Body of pancreas (tissue), 4 donors: ENCODE measurements around the gene TMEM35A. TPM values are rescaled to one million over a fixed set of nuclear protein-coding genes. Genes with fewer than 3 reads are reported as not detected.

Source experiments
- ATAC-seq: fragments of 150-250 bp; one replicate; pipeline ENCODE4 v1.9.1; 2016
- DNase-seq, 4 donors: peaks; one replicate each; pipeline ENCODE4 v3.0.0-alpha.2; 2019
- H3K27ac ChIP-seq, 4 donors: fragments of 200-600 bp; sonication (generic); 1 replicate in 3 of 4; 2 replicates in 1 of 4; pipeline versions ENCODE4 v1.5.1 to v1.6.1; 2016 to 2019; ENCODE audit warnings: mild to moderate bottlenecking in 1 of 4, mixed read lengths in 1 of 4, moderate library complexity in 1 of 4
- H3K27me3 ChIP-seq, 2 donors: fragments of 200-600 bp; sonication (generic); one replicate each; pipeline ENCODE4 v1.6.0; 2016; ENCODE audit warnings: mild to moderate bottlenecking in 1 of 2
- H3K36me3 ChIP-seq, 2 donors: fragments of 200-600 bp; sonication (generic); replicated peaks in 1 of 2; 2 replicates each; pipeline ENCODE4 v1.5.1; 2016; ENCODE audit warnings: low read depth in 2 of 2; ENCODE audit not compliant: insufficient read depth in 1 of 2
- H3K4me1 ChIP-seq: fragments of 200-600 bp; sonication (generic); one replicate; pipeline ENCODE4 v1.6.0; 2016
- H3K4me3 ChIP-seq, 2 donors: fragments of 200-600 bp; sonication (generic); 1 replicate in 1 of 2; 2 replicates in 1 of 2; pipeline ENCODE4 v1.5.1; 2016 to 2019
- H3K9me3 ChIP-seq, 3 donors: fragments of 200-600 bp; sonication (generic); 1 replicate in 2 of 3; 2 replicates in 1 of 3; pipeline ENCODE4 v1.5.1; 2016
- POLR2A ChIP-seq, 3 donors: fragments of 450-650 bp; IDR thresholded peaks; one replicate each; pipeline ENCODE4 v1.6.1; 2016; ENCODE audit warnings: antibody characterized with exemption in 3 of 3, mild to moderate bottlenecking in 2 of 3
- WGBS, 2 donors: methylation state at CpG; one replicate each; pipeline ENCODE4 v1.1.5; 2017; 5-methylcytosine and 5-hydroxymethylcytosine counted together
- intact Hi-C: fragments of 100-400 bp; cut with DNase I; formaldehyde crosslinking; loops from one replicate; pipeline ENCODE4 v1.15.1; 2023
- total RNA-seq, 2 donors: library from RNA; depleted of rRNA; stranded (reverse); fragments of >200 nt; gene quantifications; one replicate each; pipeline ENCODE4 v1.1.0, GENCODE V29; 2016
- TF ChIP-seq, protein P1 (sequence below), 7 experiments: fragments of 450-650 bp in 4 of 7; fragments of 200-600 bp in 3 of 7; sonication (generic) in 3 of 7; IDR thresholded peaks; one replicate each; pipeline ENCODE4 v1.5.1; 2016 to 2019; ENCODE audit warnings: antibody characterized with exemption in 7 of 7

The TMEM35A gene
- total RNA-seq, 2 donors from 2014 or later: 0.26 TPM; not detected in 1

GRCh38 chrX:101097546-101098453, 19.1 kb downstream of the TMEM35A start, which contains the start of gene CENPI:
TSS of gene CENPI (plus strand) at chrX:101098204. CDS start at chrX:101101071, 2,867 bp downstream.
- intact Hi-C loops: no loop called here
- Histone ChIP-seq H3K4me1 (no peaks in the 10 kb centered on the region), H3K27me3 (no peaks in the 10 kb centered on the region), H3K9me3 (no peaks in the 10 kb centered on the region), H3K36me3 (no peaks in the 10 kb centered on the region), H3K4me3 (no peak within 1 kb of the TSS), H3K27ac (peak within 1 kb of the TSS; percentile 12 to 86 (median 70))
- TF ChIP-seq POLR2A (IDR thresholded peaks at IDR 0.05): peak in 2 of 3 donors; percentile 38 to 58
- TF ChIP-seq, protein P1, sequence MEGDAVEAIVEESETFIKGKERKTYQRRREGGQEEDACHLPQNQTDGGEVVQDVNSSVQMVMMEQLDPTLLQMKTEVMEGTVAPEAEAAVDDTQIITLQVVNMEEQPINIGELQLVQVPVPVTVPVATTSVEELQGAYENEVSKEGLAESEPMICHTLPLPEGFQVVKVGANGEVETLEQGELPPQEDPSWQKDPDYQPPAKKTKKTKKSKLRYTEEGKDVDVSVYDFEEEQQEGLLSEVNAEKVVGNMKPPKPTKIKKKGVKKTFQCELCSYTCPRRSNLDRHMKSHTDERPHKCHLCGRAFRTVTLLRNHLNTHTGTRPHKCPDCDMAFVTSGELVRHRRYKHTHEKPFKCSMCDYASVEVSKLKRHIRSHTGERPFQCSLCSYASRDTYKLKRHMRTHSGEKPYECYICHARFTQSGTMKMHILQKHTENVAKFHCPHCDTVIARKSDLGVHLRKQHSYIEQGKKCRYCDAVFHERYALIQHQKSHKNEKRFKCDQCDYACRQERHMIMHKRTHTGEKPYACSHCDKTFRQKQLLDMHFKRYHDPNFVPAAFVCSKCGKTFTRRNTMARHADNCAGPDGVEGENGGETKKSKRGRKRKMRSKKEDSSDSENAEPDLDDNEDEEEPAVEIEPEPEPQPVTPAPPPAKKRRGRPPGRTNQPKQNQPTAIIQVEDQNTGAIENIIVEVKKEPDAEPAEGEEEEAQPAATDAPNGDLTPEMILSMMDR (IDR thresholded peaks at IDR 0.05): no peak
- ATAC-seq (peak; percentile 100), DNase-seq (peak; percentile 94 to 95 (median 94))
- WGBS, 2 donors: 0 to 7% methylated on average over 3 to 29 of the region's 48 CpGs

- DNase-seq: no peak
- no peaks in the 10 kb centered on the region for H3K9me3 ChIP-seq
- H3K4me1 ChIP-seq: no peaks in the 10 kb centered on the region
- H3K36me3 ChIP-seq: no peaks in the 10 kb centered on the region
- 89 to 92% methylated on average over 3 to 4 of the region's 4 CpGs for WGBS, 2 donors
- H3K4me3 ChIP-seq: no peak overlapping the region
- TF ChIP-seq, protein P1 (IDR thresholded peaks at IDR 0.05): no peak
- TF ChIP-seq POLR2A (IDR thresholded peaks at IDR 0.05): no peak
- H3K27me3 ChIP-seq: no peaks in the 10 kb centered on the region
- intact Hi-C loops: no loop called here
- ATAC-seq: no peak
- no peak overlapping the region for H3K27ac ChIP-seq
Measured at GRCh38 chrX:101108284-101108683, 29.6 kb downstream of the TMEM35A start.

GRCh38 chrX:101117701-101118100, 39.0 kb downstream of the TMEM35A start:
- Histone ChIP-seq H3K36me3 (no peaks in the 10 kb centered on the region), H3K4me1 (no peaks in the 10 kb centered on the region), H3K27ac (no peak overlapping the region), H3K4me3 (no peak overlapping the region), H3K27me3 (no peaks in the 10 kb centered on the region), H3K9me3 (no peaks in the 10 kb centered on the region)
- ATAC-seq (no peak), DNase-seq (no peak)
- TF ChIP-seq, protein P1 (IDR thresholded peaks at IDR 0.05): no peak
- no peak for TF ChIP-seq POLR2A (IDR thresholded peaks at IDR 0.05)
- WGBS, 2 donors: 93 to 100% methylated on average over 3 of the region's 3 CpGs
- intact Hi-C loops: no loop called here

GRCh38 chrX:101136235-101136634, 57.6 kb downstream of the TMEM35A start:
- no peaks in the 10 kb centered on the region for H3K36me3 ChIP-seq
- DNase-seq (no peak), ATAC-seq (no peak)
- 86 to 91% methylated on average over 2 of the region's 2 CpGs for WGBS, 2 donors
- H3K9me3 ChIP-seq: no peaks in the 10 kb centered on the region
- no peak overlapping the region for H3K27ac ChIP-seq
- no peak for TF ChIP-seq POLR2A (IDR thresholded peaks at IDR 0.05)
- TF ChIP-seq, protein P1 (IDR thresholded peaks at IDR 0.05): no peak
- intact Hi-C loops: no loop called here
- H3K4me3 ChIP-seq: no peak overlapping the region
- no peaks in the 10 kb centered on the region for H3K4me1 ChIP-seq
- H3K27me3 ChIP-seq: no peaks in the 10 kb centered on the region

Other genes starting within 250 kb of the TMEM35A start
- not detected for gene NOX1, start 204.5 kb upstream of the TMEM35A start, total RNA-seq
- gene XKRX, start 150.0 kb upstream of the TMEM35A start, total RNA-seq: not detected
- not detected for gene ARL13A, start 109.2 kb upstream of the TMEM35A start, total RNA-seq
- 1 to 10 TPM; 8.3 to 9.6 TPM for gene TRMT2B, start 26.8 kb upstream of the TMEM35A start, total RNA-seq
- under 1 TPM in 1 of 2 donors, not detected in 1; 0.26 TPM for gene CENPI, start 19.3 kb downstream of the TMEM35A start, total RNA-seq
- gene DRP2, start 140.9 kb downstream of the TMEM35A start, total RNA-seq: not detected
- gene TAF7L, start 212.5 kb downstream of the TMEM35A start, total RNA-seq: not detected